GM12864 (cell line): ENCODE results near the gene RTP5.

Experiments used
- DNase-seq: peaks from one replicate; pipeline ENCODE4 v3.0.0-alpha.2; 2011; ENCODE audit warnings: low read depth
- H3K4me3 ChIP-seq: 2 replicates; pipeline ENCODE4 v1.5.1; 2011; ENCODE audit warnings: mild to moderate bottlenecking, low read depth, low read length, control low read depth
- CTCF ChIP-seq: IDR thresholded peaks from 2 replicates; pipeline ENCODE4 v1.5.1; 2011; ENCODE audit warnings: low read depth, mild to moderate bottlenecking, moderate library complexity, low read length, control low read depth, inconsistent platforms; ENCODE audit errors: missing control alignments

The RTP5 gene

DNA sequence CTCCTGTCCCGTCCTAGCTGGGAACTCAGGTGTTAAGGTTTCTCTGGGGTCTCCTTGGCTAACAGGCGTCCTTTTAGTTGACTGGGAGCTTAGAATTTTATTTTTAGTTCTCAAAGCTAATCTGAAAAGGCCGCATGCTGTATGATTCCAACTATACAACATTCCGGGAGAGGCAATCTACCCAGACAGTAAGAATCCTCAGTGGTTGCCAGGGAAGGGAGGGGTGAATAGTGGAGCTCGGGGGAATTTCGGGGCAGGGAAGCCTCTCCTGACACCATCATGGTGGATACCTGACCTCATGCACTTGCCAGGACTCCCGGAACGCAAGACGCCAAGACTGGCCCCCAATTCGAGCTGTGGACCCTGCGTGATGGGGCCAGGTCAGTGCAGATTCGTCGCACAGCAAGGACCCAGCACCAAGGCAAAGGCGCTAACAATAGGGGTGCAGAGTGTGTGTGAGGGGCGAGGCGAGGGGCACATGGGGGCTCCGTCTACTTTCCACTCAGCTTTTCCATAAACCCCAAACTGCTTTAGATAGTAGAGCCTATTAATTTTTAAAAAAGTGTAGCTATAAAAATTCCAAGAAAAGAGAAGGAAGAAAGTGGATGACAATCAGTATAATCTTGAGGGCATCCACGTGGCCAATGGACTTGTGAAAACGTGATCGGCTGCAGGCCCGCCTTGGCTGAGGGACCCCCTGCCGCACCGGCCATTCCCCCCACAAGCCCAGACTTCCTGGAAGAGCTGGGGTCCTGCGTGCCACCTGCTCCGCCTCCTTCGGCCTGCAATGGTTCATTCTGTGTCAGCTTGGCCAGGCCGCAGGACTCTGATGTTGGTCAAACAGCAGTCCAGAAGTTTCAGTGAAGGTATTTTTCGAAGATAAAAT lies 28.1 kb upstream of the RTP5 start:
- H3K4me3 ChIP-seq, result no peak overlapping the region
- DNase-seq, result no peak
- TF ChIP-seq CTCF, result no peak

DNA sequence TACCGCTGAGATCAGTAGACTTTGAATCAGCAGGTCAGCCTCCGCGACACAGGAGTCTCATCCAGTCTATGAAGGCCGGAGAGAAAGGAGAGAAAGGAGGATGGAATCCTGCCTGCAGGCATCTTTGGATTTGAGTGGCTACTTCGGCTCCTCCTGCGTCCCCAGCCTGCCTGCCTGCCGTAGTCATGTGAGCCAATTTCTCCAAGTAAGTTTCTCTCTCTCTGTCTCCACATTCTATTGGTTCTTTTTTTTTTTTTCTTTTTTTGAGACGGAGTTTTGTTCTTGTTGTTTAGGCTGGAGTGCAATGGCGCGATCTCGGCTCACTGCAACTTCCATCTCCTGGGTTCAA lies 27.5 kb upstream of the RTP5 start:
- no peak overlapping the region for H3K4me3 ChIP-seq
- TF ChIP-seq CTCF, result no peak
- DNase-seq, result no peak

GRCh38 chr2:241842620-241843211 lies 26.8 kb upstream of the RTP5 start:
- DNase-seq, result no peak
- H3K4me3 ChIP-seq, result peak overlapping the region; percentile 38
- TF ChIP-seq CTCF, result no peak

- peak overlapping the region; percentile 38 for H3K4me3 ChIP-seq
- DNase-seq, result no peak
- no peak for TF ChIP-seq CTCF
Measured at GRCh38 chr2:241843321-241844065, 26.0 kb upstream of the RTP5 start.

GRCh38 chr2:241844066-241844728 lies 25.3 kb upstream of the RTP5 start:
- peak overlapping the region; percentile 50 for H3K4me3 ChIP-seq
- no peak for DNase-seq
- no peak for TF ChIP-seq CTCF

- H3K4me3 ChIP-seq, result no peak overlapping the region; the same call in 1 of the 2 replicates
- DNase-seq, result no peak
- no peak for TF ChIP-seq CTCF
Measured at GRCh38 chr2:241844831-241845578, 24.5 kb upstream of the RTP5 start.
